ENCODE results near the gene TTLL11. TPM values are rescaled to one million over a fixed set of nuclear protein-coding genes. Genes with fewer than 3 reads are reported as not detected.

Gene TTLL11
- total RNA-seq, 1 experiment from 2014 or later = 13.6 TPM

DNA sequence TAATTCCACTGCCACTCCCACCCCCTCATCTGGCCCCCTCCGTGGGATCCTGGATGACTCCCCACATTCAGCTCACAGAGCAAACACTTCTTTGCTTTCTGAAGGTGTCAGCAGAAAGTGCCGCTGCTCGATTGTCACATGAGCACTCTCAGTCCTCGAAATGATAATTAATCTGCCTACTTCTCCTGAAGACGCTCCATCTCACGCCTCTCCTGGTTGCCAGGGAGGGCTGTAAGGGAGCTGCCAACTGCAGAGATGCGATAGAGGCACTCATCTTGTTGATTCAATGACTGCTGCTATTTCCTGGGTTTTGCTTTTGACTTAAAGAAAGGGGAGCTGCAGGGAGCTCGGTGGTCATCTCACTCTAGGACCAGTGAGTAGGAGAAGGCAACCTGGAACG lies 235.2 kb downstream of the TTLL11 start:
- Mint-ChIP-seq H3K4me1 (ENCODE audit: insufficient read depth, unreplicated experiment) (no peaks in the 10 kb centered on the region), H3K27ac (ENCODE audit: low read depth, unreplicated experiment) (no peak overlapping the region), H3K9me3 (ENCODE audit: unreplicated experiment) (no peaks in the 10 kb centered on the region), H3K4me3 (ENCODE audit: unreplicated experiment) (no peak overlapping the region), H3K36me3 (ENCODE audit: insufficient read depth, unreplicated experiment) (peaks cover 8% of the 10 kb centered on the region), H3K27me3 (ENCODE audit: insufficient read depth, unreplicated experiment) (no peaks in the 10 kb centered on the region)
- TF ChIP-seq, protein P1, sequence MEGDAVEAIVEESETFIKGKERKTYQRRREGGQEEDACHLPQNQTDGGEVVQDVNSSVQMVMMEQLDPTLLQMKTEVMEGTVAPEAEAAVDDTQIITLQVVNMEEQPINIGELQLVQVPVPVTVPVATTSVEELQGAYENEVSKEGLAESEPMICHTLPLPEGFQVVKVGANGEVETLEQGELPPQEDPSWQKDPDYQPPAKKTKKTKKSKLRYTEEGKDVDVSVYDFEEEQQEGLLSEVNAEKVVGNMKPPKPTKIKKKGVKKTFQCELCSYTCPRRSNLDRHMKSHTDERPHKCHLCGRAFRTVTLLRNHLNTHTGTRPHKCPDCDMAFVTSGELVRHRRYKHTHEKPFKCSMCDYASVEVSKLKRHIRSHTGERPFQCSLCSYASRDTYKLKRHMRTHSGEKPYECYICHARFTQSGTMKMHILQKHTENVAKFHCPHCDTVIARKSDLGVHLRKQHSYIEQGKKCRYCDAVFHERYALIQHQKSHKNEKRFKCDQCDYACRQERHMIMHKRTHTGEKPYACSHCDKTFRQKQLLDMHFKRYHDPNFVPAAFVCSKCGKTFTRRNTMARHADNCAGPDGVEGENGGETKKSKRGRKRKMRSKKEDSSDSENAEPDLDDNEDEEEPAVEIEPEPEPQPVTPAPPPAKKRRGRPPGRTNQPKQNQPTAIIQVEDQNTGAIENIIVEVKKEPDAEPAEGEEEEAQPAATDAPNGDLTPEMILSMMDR (IDR thresholded peaks at IDR 0.05; ENCODE audit: unreplicated experiment) = no peak
- no peak for DNase-seq (ENCODE audit: unreplicated experiment)
- ChIA-PET CTCF (interaction anchor here (1.4 kb wide), 1 partner anchor 170 kb away, joined by 3 read pairs; no protein-coding TSS in a partner anchor), POLR2A (no interaction called here)
- intact Hi-C loops (cut with micrococcal nuclease) = no loop called here
- no TSS peak for BruUV-seq (replicated peaks)

DNA sequence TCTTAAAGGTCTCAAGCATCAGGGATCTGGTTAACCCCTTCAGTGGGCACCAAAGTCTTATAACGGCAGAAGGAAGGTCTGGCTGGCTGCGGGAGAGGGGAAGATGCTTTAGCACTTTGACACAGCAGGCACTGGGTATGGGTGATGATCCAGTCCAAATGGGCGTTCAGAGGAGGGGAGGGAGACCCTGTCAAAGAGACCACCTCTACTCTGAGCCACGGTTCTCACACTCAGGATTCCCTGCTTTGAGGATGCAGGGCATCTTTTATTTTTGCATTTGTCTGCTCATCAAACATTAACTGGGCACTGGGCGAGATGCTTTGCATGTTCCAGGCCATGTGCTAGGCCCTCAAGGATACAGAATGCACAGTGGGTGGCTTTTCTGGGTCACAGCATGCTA lies 237.6 kb downstream of the TTLL11 start:
- no peak overlapping the region for H3K4me3 Mint-ChIP-seq (ENCODE audit: unreplicated experiment)
- intact Hi-C loops (cut with micrococcal nuclease) = no loop called here
- no peaks in the 10 kb centered on the region for H3K9me3 Mint-ChIP-seq (ENCODE audit: unreplicated experiment)
- peaks cover 8% of the 10 kb centered on the region for H3K36me3 Mint-ChIP-seq (ENCODE audit: insufficient read depth, unreplicated experiment)
- no peaks in the 10 kb centered on the region for H3K27me3 Mint-ChIP-seq (ENCODE audit: insufficient read depth, unreplicated experiment)
- DNase-seq (ENCODE audit: unreplicated experiment) = no peak
- POLR2A ChIA-PET = no interaction called here
- TF ChIP-seq, protein P1 (IDR thresholded peaks at IDR 0.05; ENCODE audit: unreplicated experiment) = no peak
- no peaks in the 10 kb centered on the region for H3K4me1 Mint-ChIP-seq (ENCODE audit: insufficient read depth, unreplicated experiment)
- CTCF ChIA-PET = no interaction called here
- BruUV-seq (replicated peaks) = no TSS peak
- H3K27ac Mint-ChIP-seq (ENCODE audit: low read depth, unreplicated experiment) = no peak overlapping the region

DNA sequence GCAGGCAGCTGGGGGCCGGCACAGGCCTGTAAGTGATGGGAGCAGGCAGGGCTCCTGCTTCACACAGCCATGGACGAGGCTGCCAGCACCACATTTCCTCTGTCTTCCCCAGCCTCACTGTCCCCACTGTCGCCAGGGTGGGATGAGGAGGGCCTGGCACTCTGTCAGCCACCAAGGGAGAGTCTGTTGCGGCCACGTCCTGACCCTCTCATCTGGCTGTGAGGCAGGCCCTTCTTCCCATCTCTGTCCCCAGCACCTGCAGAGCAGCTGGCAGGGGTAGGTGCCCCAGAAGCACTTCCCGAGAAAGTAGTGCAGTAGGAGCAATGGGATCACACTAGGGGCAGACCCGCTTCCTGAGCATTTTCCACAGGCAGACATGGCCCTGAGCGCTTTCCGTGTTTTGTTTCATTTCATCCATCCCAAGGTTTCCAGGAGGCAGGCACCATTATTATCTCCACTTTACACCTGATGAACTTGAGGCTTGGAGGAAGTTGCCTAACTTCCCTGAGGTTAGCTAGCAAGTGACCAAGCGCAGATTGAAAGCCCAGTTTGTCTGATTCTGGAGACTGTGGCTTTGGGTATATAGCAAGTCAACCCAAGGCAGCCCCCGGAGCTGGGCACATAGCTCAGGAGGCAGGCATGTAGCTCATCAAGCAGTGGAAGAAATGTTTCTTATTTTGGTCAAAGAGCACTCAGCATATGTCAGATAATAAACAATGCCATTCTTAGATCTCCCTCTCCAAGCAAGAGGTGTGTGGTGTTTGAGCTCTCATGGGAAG lies 239.3 kb downstream of the TTLL11 start:
- CTCF ChIA-PET = interaction anchor here (0.6 to 1.2 kb wide), 3 partner anchors 14 to 886 kb away, joined by 3 to 4 read pairs (median 3); no protein-coding TSS in a partner anchor
- Mint-ChIP-seq H3K27ac (ENCODE audit: low read depth, unreplicated experiment) (no peak overlapping the region), H3K9me3 (ENCODE audit: unreplicated experiment) (peaks cover 8% of the 10 kb centered on the region), H3K4me3 (ENCODE audit: unreplicated experiment) (no peak overlapping the region), H3K36me3 (ENCODE audit: insufficient read depth, unreplicated experiment) (peaks cover 5% of the 10 kb centered on the region), H3K27me3 (ENCODE audit: insufficient read depth, unreplicated experiment) (no peaks in the 10 kb centered on the region), H3K4me1 (ENCODE audit: insufficient read depth, unreplicated experiment) (no peaks in the 10 kb centered on the region)
- POLR2A ChIA-PET = no interaction called here
- no peak for DNase-seq (ENCODE audit: unreplicated experiment)
- no TSS peak for BruUV-seq (replicated peaks)
- intact Hi-C loops (cut with micrococcal nuclease) = no loop called here
- TF ChIP-seq, protein P1 (IDR thresholded peaks at IDR 0.05; ENCODE audit: unreplicated experiment) = no peak

DNA sequence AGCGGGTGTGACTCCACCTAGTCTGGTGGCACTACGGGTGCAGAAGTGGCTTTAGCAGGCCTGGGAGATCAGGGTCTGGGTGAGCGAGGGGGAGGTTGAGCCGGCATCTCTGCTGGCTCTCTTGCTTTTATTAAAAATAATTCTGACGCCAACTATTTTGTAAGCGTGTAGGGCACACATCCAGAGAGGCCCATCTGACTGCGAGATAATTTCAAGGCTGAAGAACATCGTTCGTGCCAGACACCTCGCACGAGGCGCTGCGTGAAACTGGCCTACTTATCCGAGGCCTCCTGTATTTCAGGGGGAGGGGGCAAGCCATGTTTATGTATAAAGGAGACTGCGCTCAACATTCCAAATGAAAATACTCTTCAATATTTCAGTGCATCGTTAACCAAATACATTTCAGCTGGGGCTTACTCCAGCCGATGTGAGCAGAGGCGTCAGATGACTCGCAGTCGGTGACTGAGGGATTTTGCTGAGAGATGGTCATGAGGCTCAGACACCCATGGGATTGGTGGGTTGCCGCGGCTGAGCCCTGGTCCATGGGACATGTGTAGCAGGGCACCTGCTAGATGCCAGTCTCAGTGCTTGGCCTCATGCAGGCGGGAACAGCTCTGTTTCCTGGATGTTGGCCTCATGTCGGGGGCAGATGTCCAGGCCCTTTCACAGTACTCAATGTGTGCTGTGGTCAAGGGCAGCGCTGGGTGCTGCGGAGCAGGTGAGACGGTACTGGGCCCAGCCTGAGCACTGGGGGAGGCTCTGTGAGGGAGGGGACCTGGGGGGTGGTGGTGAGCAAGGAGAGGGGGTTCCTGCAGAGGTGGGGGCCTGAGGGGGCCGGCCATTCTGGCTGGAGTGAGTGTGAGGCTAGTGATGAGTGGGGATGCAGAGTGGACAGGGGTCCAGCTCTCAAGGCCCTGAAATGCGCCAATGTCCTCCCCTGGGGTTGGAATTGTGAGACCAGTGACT lies 240.2 kb downstream of the TTLL11 start:
- Mint-ChIP-seq H3K4me3 (ENCODE audit: unreplicated experiment) (no peak overlapping the region), H3K9me3 (ENCODE audit: unreplicated experiment) (peaks cover 17% of the 10 kb centered on the region), H3K27me3 (ENCODE audit: insufficient read depth, unreplicated experiment) (no peaks in the 10 kb centered on the region), H3K27ac (ENCODE audit: low read depth, unreplicated experiment) (no peak overlapping the region), H3K36me3 (ENCODE audit: insufficient read depth, unreplicated experiment) (no peaks in the 10 kb centered on the region), H3K4me1 (ENCODE audit: insufficient read depth, unreplicated experiment) (no peaks in the 10 kb centered on the region)
- no TSS peak for BruUV-seq (replicated peaks)
- no peak for DNase-seq (ENCODE audit: unreplicated experiment)
- ChIA-PET POLR2A (no interaction called here), CTCF (interaction anchor here (0.6 to 1.0 kb wide), 2 partner anchors 8 to 131 kb away, joined by 3 to 4 read pairs; no protein-coding TSS in a partner anchor)
- intact Hi-C loops (cut with micrococcal nuclease) = no loop called here
- TF ChIP-seq, protein P1 (IDR thresholded peaks at IDR 0.05; ENCODE audit: unreplicated experiment) = no peak
